Fibroblast of lung (primary cell): Measurements from ENCODE around the gene SCTR. TPM values are rescaled to one million over a fixed set of nuclear protein-coding genes. Genes with fewer than 3 reads are reported as not detected.

Experiments used
- DNase-seq, 2 donors: peaks; one replicate each; pipeline versions ENCODE4 v3.0.0 to v3.0.0-alpha.2; 2010; ENCODE audit warnings: low read depth in 2 of 2
- H2AFZ ChIP-seq: 2 replicates; pipeline ENCODE4 v1.5.1; 2012; ENCODE audit warnings: low read length, control low read depth, inconsistent platforms
- H3K27ac ChIP-seq: 2 replicates; pipeline ENCODE4 v1.5.1; 2011; ENCODE audit warnings: low read length, control low read depth; ENCODE audit not compliant: insufficient read depth
- H3K27me3 ChIP-seq: 2 replicates; pipeline ENCODE4 v1.5.1; 2011; ENCODE audit warnings: mild to moderate bottlenecking, low read length; ENCODE audit not compliant: control insufficient read depth, insufficient read depth
- H3K36me3 ChIP-seq: 2 replicates; pipeline ENCODE4 v1.5.1; 2011; ENCODE audit warnings: low read length; ENCODE audit not compliant: control insufficient read depth, insufficient read depth
- H3K4me1 ChIP-seq: 2 replicates; pipeline ENCODE4 v1.5.1; 2011; ENCODE audit warnings: low read length; ENCODE audit not compliant: control insufficient read depth, insufficient read depth; ENCODE audit errors: extremely low read depth
- H3K4me2 ChIP-seq: 2 replicates; pipeline ENCODE4 v1.5.1; 2011; ENCODE audit warnings: low read length, control low read depth; ENCODE audit not compliant: insufficient read depth; ENCODE audit errors: extremely low read depth
- H3K4me3 ChIP-seq, 4 experiments: fragments of 200-600 bp in 1 of 4; sonication (generic) in 1 of 4; replicated peaks in 1 of 4; 2 replicates each; pipeline ENCODE4 v1.5.1; 2011 to 2016; ENCODE audit warnings: low read length in 4 of 4, low read depth in 3 of 4, mild to moderate bottlenecking in 3 of 4, control low read depth in 2 of 4, inconsistent platforms in 1 of 4, mixed read lengths in 1 of 4; ENCODE audit not compliant: insufficient read depth in 1 of 4; ENCODE audit errors: control extremely low read depth in 1 of 4
- H3K79me2 ChIP-seq: 2 replicates; pipeline ENCODE4 v1.5.1; 2012; ENCODE audit warnings: mild to moderate bottlenecking, low read length, inconsistent platforms; ENCODE audit not compliant: control insufficient read depth, insufficient read depth
- H3K9ac ChIP-seq: 2 replicates; pipeline ENCODE4 v1.5.1; 2011; ENCODE audit warnings: mild to moderate bottlenecking, low read length, control low read depth; ENCODE audit not compliant: insufficient read depth
- H3K9me3 ChIP-seq: 2 replicates; pipeline ENCODE4 v1.5.1; 2012; ENCODE audit warnings: low read depth, low read length; ENCODE audit not compliant: control insufficient read depth, insufficient read depth
- H4K20me1 ChIP-seq: 2 replicates; pipeline ENCODE4 v1.5.1; 2011; ENCODE audit warnings: low read length; ENCODE audit not compliant: control insufficient read depth, insufficient read depth; ENCODE audit errors: extremely low read depth
- CTCF ChIP-seq, 2 donors: IDR thresholded peaks in 1 of 2; conservative IDR thresholded peaks in 1 of 2; 1 replicate in 1 of 2; 2 replicates in 1 of 2; pipeline ENCODE4 v1.5.1; 2011 to 2012; ENCODE audit warnings: low read length in 2 of 2, control low read depth in 1 of 2, inconsistent platforms in 1 of 2, low read depth in 1 of 2, mild to moderate bottlenecking in 1 of 2
- EZH2 ChIP-seq: IDR thresholded peaks from 2 replicates; pipeline ENCODE4 v1.5.1; 2012; ENCODE audit warnings: low read length, control low read depth, mild to moderate bottlenecking; ENCODE audit errors: missing control alignments
- polyA plus RNA-seq, 2 donors: library from polyadenylated mRNA; depleted of rRNA in 1 of 2; stranded (reverse) in 1 of 2; unstranded in 1 of 2; fragments of >200 nt; gene quantifications; 2 replicates each; pipeline ENCODE4 v1.2.1, GENCODE V29; 2011 to 2012; ENCODE audit warnings: missing spikeins in 1 of 2
- total RNA-seq: library from RNA; depleted of rRNA; stranded (reverse); fragments of >200 nt; gene quantifications from 2 replicates; pipeline ENCODE4 v1.2.1, GENCODE V29; 2014

SCTR gene
- total and polyA plus RNA-seq, 2 donors (not counting 1 experiment from before 2014, with no cell fraction given), result not detected

DNA sequence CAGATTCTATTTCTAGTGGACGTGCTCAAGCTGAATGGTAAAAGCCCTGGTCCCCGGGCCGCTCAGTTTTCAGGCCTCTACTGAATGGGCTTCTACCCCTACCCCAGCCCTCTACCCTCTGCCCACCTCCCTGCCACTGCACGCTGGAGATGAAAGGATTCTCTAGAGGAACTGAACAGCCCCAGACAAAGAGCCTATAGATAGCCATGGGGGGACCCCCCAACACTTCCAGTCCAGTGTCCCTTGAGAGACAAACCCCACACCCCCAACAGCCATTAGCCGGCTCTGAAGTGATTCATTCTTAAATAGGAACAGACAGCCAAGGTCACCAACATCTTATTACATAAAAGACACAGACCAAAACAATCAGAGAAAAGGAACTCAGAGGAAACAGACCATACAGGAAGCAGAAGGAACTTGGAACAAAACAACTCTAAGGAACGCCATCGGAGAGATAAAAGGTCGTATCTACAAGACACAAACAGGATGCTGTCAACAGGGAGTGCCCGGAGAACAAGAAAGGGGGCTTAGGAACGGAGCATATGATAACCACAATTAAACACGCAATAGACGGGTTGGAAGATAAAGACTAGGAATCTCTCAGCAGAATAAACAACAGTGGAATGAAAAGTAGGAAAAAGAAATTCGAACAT lies 69.1 kb downstream of the SCTR start:
- no peak for DNase-seq
- H3K27me3 ChIP-seq, result peaks cover 2% of the 10 kb centered on the region
- TF ChIP-seq CTCF (conservative IDR thresholded peaks at IDR 0.05 in 1 of 2, IDR thresholded peaks at IDR 0.05 in 1 of 2; ENCODE audit: low read depth in 1 of 2, low read length in 2 of 2) (no peak), EZH2 (no peak)
- H3K27ac ChIP-seq, result no peak overlapping the region
- H3K9ac ChIP-seq, result no peak overlapping the region
- no peaks in the 10 kb centered on the region for H3K36me3 ChIP-seq
- H2AFZ ChIP-seq, result no peak overlapping the region
- no peaks in the 10 kb centered on the region for H3K9me3 ChIP-seq
- no peaks in the 10 kb centered on the region for H3K4me1 ChIP-seq
- H4K20me1 ChIP-seq, result no peaks in the 10 kb centered on the region
- H3K4me3 ChIP-seq, result no peak overlapping the region
- H3K4me2 ChIP-seq, result no peak overlapping the region
- H3K79me2 ChIP-seq, result no peaks in the 10 kb centered on the region

DNA sequence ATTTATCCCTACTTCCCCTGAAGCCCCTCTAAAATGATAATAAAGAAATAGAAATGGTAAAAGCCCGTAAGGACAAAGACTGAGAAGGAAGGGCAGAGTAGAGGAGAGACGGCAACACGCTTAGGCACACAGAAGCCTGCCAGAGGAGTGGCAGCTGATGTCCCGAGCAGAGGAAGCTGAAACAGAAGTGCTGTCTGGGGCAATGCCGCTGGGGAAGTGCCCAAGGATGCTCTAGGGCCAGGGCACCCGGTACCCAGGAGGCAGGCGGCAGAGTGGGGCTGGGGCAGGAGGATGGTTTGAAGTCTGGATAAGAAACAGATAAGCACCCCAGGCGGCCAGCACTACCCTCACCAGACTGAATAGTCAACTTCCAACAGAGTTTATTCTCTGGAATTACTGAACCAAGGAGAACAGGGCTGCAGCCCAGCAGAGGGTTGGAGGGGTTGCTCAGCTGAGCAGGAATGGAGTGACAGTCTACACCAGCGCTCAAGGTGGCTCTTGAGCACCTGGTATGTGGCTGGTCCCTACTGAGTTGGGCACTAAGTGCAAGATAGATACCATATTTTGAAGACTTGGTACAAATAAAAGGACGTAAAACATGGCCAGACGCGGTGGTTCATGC lies 70.2 kb downstream of the SCTR start:
- Histone ChIP-seq H4K20me1 (no peaks in the 10 kb centered on the region), H3K27me3 (peaks cover 2% of the 10 kb centered on the region), H3K9ac (no peak overlapping the region), H3K79me2 (no peaks in the 10 kb centered on the region), H2AFZ (no peak overlapping the region), H3K27ac (no peak overlapping the region), H3K4me2 (no peak overlapping the region), H3K9me3 (no peaks in the 10 kb centered on the region), H3K4me3 (no peak overlapping the region), H3K36me3 (no peaks in the 10 kb centered on the region), H3K4me1 (no peaks in the 10 kb centered on the region)
- TF ChIP-seq CTCF (conservative IDR thresholded peaks at IDR 0.05 in 1 of 2, IDR thresholded peaks at IDR 0.05 in 1 of 2; ENCODE audit: low read depth in 1 of 2, low read length in 2 of 2), result no peak
- no peak for TF ChIP-seq EZH2
- DNase-seq, result no peak

GRCh38 chr2:119451336-119452050 lies 72.8 kb downstream of the SCTR start:
- H4K20me1 ChIP-seq, result no peaks in the 10 kb centered on the region
- H3K9me3 ChIP-seq, result no peaks in the 10 kb centered on the region
- no peak overlapping the region for H3K9ac ChIP-seq
- TF ChIP-seq EZH2, result no peak
- TF ChIP-seq CTCF (conservative IDR thresholded peaks at IDR 0.05 in 1 of 2, IDR thresholded peaks at IDR 0.05 in 1 of 2; ENCODE audit: low read depth in 1 of 2, low read length in 2 of 2), result no peak
- H3K27me3 ChIP-seq, result peaks cover 4% of the 10 kb centered on the region
- no peaks in the 10 kb centered on the region for H3K4me1 ChIP-seq
- no peak overlapping the region for H2AFZ ChIP-seq
- no peak overlapping the region for H3K27ac ChIP-seq
- H3K4me2 ChIP-seq, result no peak overlapping the region
- H3K4me3 ChIP-seq, result no peak overlapping the region
- H3K79me2 ChIP-seq, result no peaks in the 10 kb centered on the region
- H3K36me3 ChIP-seq, result no peaks in the 10 kb centered on the region
- DNase-seq, result no peak
